GM18870 (cell line): Measurements from ENCODE around the gene NPB.

Source experiments
- ATAC-seq: cut with Tn5 transposase; IDR thresholded peaks from one replicate; pipeline ENCODE4 v1.9.1; 2021; ENCODE audit warnings: moderate library complexity; ENCODE audit not compliant: unreplicated experiment

Gene NPB

GRCh38 chr17:81934850-81935708, 33.0 kb downstream of the NPB start:
- ATAC-seq, result no peak

- no peak for ATAC-seq
Measured at GRCh38 chr17:81935709-81936084, 33.7 kb downstream of the NPB start.

- ATAC-seq, result no peak
Measured at GRCh38 chr17:81939218-81939617, 37.2 kb downstream of the NPB start.

- no peak for ATAC-seq
Measured at GRCh38 chr17:81939881-81940385, 37.9 kb downstream of the NPB start.

- no peak for ATAC-seq
Measured at GRCh38 chr17:81940538-81941483, 38.8 kb downstream of the NPB start.

GRCh38 chr17:81941484-81942166, 39.6 kb downstream of the NPB start:
- no peak for ATAC-seq

GRCh38 chr17:81942167-81942553, 40.1 kb downstream of the NPB start:
- no peak for ATAC-seq

GRCh38 chr17:81944858-81945257, 42.8 kb downstream of the NPB start:
- ATAC-seq, result no peak

- ATAC-seq, result no peak
Measured at GRCh38 chr17:81947189-81947588, 45.2 kb downstream of the NPB start, which contains the start of gene MYADML2. TSS of gene MYADML2 (minus strand) at chr17:81947233. CDS start at chr17:81941741, 5,492 bp downstream.

- no peak for ATAC-seq
Measured at GRCh38 chr17:81948635-81949378, 46.8 kb downstream of the NPB start.

GRCh38 chr17:81950501-81950900, 48.5 kb downstream of the NPB start:
- ATAC-seq, result no peak

- ATAC-seq, result no peak
Measured at GRCh38 chr17:81951785-81952684, 50.0 kb downstream of the NPB start.
